GM23248 (cell line): Measurements from ENCODE around the gene S100PBP. TPM values are rescaled to one million over a fixed set of nuclear protein-coding genes. Genes with fewer than 3 reads are reported as not detected.

Source experiments
- DNase-seq: peaks from one replicate; pipeline ENCODE4 v3.0.0-alpha.2; 2015
- H2AFZ ChIP-seq: fragments of 200-600 bp; sonication (generic); 2 replicates; pipeline ENCODE4 v1.6.1; 2016; ENCODE audit warnings: antibody characterized with exemption
- H3F3A ChIP-seq: fragments of 200-600 bp; sonication (generic); 2 replicates; pipeline ENCODE4 v1.6.1; 2016; ENCODE audit warnings: mild to moderate bottlenecking, antibody characterized with exemption, mixed run types; ENCODE audit not compliant: insufficient read depth
- H3K27ac ChIP-seq: fragments of 200-600 bp; sonication (generic); 2 replicates; pipeline ENCODE4 v1.5.1; 2016; ENCODE audit warnings: mild to moderate bottlenecking
- H3K27me3 ChIP-seq: fragments of 200-600 bp; sonication (generic); replicated peaks from 2 replicates; pipeline ENCODE4 v1.6.1; 2016; ENCODE audit warnings: mild to moderate bottlenecking; ENCODE audit not compliant: insufficient read depth
- H3K36me3 ChIP-seq: fragments of 200-600 bp; sonication (generic); 2 replicates; pipeline ENCODE4 v1.6.1; 2016; ENCODE audit warnings: low read depth, mild to moderate bottlenecking
- H3K4me1 ChIP-seq: fragments of 200-600 bp; sonication (generic); 2 replicates; pipeline ENCODE4 v1.6.1; 2016; ENCODE audit warnings: mild to moderate bottlenecking; ENCODE audit not compliant: insufficient read depth
- H3K4me2 ChIP-seq: fragments of 200-600 bp; sonication (generic); one replicate; pipeline ENCODE4 v1.6.1; 2016; ENCODE audit warnings: mild to moderate bottlenecking; ENCODE audit not compliant: unreplicated experiment
- H3K4me3 ChIP-seq: fragments of 200-600 bp; sonication (generic); 2 replicates; pipeline ENCODE4 v1.5.1; 2016; ENCODE audit warnings: mild to moderate bottlenecking
- H3K79me2 ChIP-seq: fragments of 200-600 bp; sonication (generic); 2 replicates; pipeline ENCODE4 v1.6.1; 2016; ENCODE audit warnings: mild to moderate bottlenecking; ENCODE audit not compliant: insufficient read depth
- H3K9ac ChIP-seq: fragments of 200-600 bp; sonication (generic); 2 replicates; pipeline ENCODE4 v1.6.1; 2016; ENCODE audit warnings: mild to moderate bottlenecking
- H3K9me2 ChIP-seq: fragments of 200-600 bp; sonication (generic); 2 replicates; pipeline ENCODE4 v1.6.1; 2016; ENCODE audit warnings: mixed run types, mild to moderate bottlenecking, moderate library complexity; ENCODE audit not compliant: insufficient read depth
- H3K9me3 ChIP-seq: fragments of 200-600 bp; sonication (generic); one replicate; pipeline ENCODE4 v1.6.1; 2017; ENCODE audit warnings: low read depth
- H4K20me1 ChIP-seq: fragments of 200-600 bp; sonication (generic); 2 replicates; pipeline ENCODE4 v1.6.0; 2016; ENCODE audit not compliant: insufficient read depth
- EZH2 ChIP-seq: fragments of 200-600 bp; sonication (generic); IDR thresholded peaks from 2 replicates; pipeline ENCODE4 v1.6.1; 2018; ENCODE audit warnings: antibody characterized with exemption, mild to moderate bottlenecking; ENCODE audit not compliant: insufficient read depth, poor library complexity, severe bottlenecking
- EZH2phosphoT487 ChIP-seq: fragments of 200-600 bp; sonication (generic); IDR thresholded peaks from 2 replicates; pipeline ENCODE4 v1.6.1; 2018; ENCODE audit warnings: antibody characterized with exemption, moderate library complexity, mild to moderate bottlenecking, low read depth; ENCODE audit not compliant: insufficient read depth
- WGBS, 2 experiments: methylation state at CpG; one replicate each; pipeline ENCODE4 v1.1.6; 2015 to 2017; ENCODE audit warnings: low lambda C conversion rate in 2 of 2, low coverage in 1 of 2; ENCODE audit errors: missing lambda C conversion rate in 2 of 2; 5-methylcytosine and 5-hydroxymethylcytosine counted together
- in situ Hi-C: fragments of 300-500 bp; cut with MboI; formaldehyde crosslinking; loops from 2 replicates; pipeline ENCODE4 v1.15.0; 2020
- polyA plus RNA-seq: library from polyadenylated mRNA; unstranded; fragments of >200 nt; fragmentation: Nextera tagmentation; extraction: Ambion mirVana; gene quantifications from 2 replicates; pipeline ENCODE4 v1.2.1, GENCODE V29; 2016
- total RNA-seq: library from RNA; depleted of rRNA; stranded (reverse); fragments of >200 nt; shearing (Covaris generic); gene quantifications from 2 replicates; pipeline ENCODE4 v1.2.3, GENCODE V29; 2014

Gene S100PBP
- total and polyA plus RNA-seq, 2 experiments from 2014 or later = 15.7 to 25.2 TPM

DNA sequence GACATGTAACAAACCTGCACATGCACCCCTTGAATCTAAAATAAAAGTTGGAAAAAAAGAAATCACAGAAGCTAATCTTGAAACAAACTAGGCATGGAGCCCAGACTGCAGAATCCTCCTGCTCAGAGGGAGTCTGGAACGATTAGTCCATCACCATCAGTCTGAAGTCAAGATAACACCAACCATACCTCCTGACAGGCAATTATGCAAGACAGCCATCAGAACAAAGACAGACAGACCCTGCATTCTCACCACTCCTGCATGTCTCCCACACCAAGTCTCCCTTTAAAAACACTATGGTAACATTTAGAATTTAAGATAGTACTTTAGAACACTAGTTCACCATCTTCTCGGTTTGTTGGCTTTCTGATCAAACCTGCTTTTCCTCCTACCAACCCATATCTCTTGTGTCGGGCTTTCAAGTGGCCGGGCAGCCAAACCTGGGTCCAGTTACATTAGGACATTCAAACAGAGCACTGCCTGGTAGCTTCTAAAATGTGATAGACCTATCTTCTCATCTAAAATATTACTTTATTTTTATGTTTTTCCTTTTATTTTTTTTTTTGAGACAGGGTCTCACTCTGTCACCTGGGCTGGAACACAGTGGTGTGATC, 10.4 kb upstream of the S100PBP start:
- 81 to 83% methylated on average over 4 of the region's 4 CpGs for WGBS, 2 experiments
- no peaks in the 10 kb centered on the region for H3F3A ChIP-seq
- H3K9me2 ChIP-seq = no peaks in the 10 kb centered on the region
- no peak overlapping the region for H3K27ac ChIP-seq
- TF ChIP-seq EZH2phosphoT487 = no peak
- TF ChIP-seq EZH2 = no peak
- no peaks in the 10 kb centered on the region for H3K27me3 ChIP-seq
- H3K4me1 ChIP-seq = no peaks in the 10 kb centered on the region
- no peaks in the 10 kb centered on the region for H3K9me3 ChIP-seq
- H4K20me1 ChIP-seq = peaks cover 9% of the 10 kb centered on the region; the same call in 1 of the 2 replicates
- H3K9ac ChIP-seq = no peak overlapping the region
- in situ Hi-C loops = no loop called here
- H3K36me3 ChIP-seq = peaks cover 62% of the 10 kb centered on the region
- H3K79me2 ChIP-seq = peaks cover 84% of the 10 kb centered on the region
- no peak overlapping the region for H3K4me3 ChIP-seq
- H3K4me2 ChIP-seq = no peak overlapping the region
- no peak for DNase-seq
- H2AFZ ChIP-seq = no peak overlapping the region

GRCh38 chr1:32808580-32808979, 8.9 kb upstream of the S100PBP start:
- Histone ChIP-seq H3K27me3 (no peaks in the 10 kb centered on the region), H3K4me3 (no peak overlapping the region), H3K9ac (no peak overlapping the region), H4K20me1 (peaks cover 9% of the 10 kb centered on the region; the same call in 1 of the 2 replicates), H3F3A (no peaks in the 10 kb centered on the region), H3K36me3 (peaks cover 54% of the 10 kb centered on the region), H2AFZ (no peak overlapping the region), H3K27ac (no peak overlapping the region), H3K9me3 (no peaks in the 10 kb centered on the region), H3K4me1 (peaks cover under 1% of the 10 kb centered on the region; the same call in 1 of the 2 replicates), H3K9me2 (no peaks in the 10 kb centered on the region), H3K4me2 (no peak overlapping the region), H3K79me2 (peaks cover 84% of the 10 kb centered on the region)
- WGBS, 2 experiments = 97 to 99% methylated on average over 4 of the region's 4 CpGs
- in situ Hi-C loops = no loop called here
- DNase-seq = no peak
- TF ChIP-seq EZH2 = no peak
- no peak for TF ChIP-seq EZH2phosphoT487

DNA sequence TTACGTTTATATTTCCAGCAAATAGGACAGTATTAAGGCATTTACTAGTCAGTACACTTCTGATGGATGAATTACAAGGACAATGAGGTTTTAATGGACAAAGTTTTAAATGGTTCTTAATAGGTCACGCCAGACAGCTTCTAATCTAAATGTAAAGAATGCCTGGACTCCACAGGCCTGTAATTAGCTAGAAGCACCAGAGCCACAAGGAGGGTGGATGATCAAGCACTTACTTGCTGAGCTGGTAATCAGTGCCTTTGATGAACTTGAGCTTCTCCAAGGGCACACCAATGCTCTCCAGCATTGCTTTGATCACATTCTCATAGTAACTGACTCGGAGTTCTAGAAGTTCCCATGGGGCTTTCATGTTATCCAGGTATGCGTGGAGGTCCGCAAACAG, 7.1 kb upstream of the S100PBP start:
- H3K4me1 ChIP-seq = peaks cover 18% of the 10 kb centered on the region
- 0 out of 2 replicates have a peak, but pooled peaks cover 2% of the 10 kb centered on the region for H3F3A ChIP-seq
- no peak overlapping the region for H2AFZ ChIP-seq
- H3K9me3 ChIP-seq = no peaks in the 10 kb centered on the region
- H3K27ac ChIP-seq = no peak overlapping the region
- DNase-seq = no peak
- TF ChIP-seq EZH2phosphoT487 (no peak), EZH2 (no peak)
- no peaks in the 10 kb centered on the region for H3K27me3 ChIP-seq
- H4K20me1 ChIP-seq = peaks cover 9% of the 10 kb centered on the region; the same call in 1 of the 2 replicates
- no peak overlapping the region for H3K4me3 ChIP-seq
- WGBS, 2 experiments = 89 to 90% methylated on average over 5 of the region's 5 CpGs
- in situ Hi-C loops = no loop called here
- H3K9me2 ChIP-seq = no peaks in the 10 kb centered on the region
- H3K36me3 ChIP-seq = peaks cover 53% of the 10 kb centered on the region
- H3K9ac ChIP-seq = no peak overlapping the region
- no peak overlapping the region for H3K4me2 ChIP-seq
- peaks cover 100% of the 10 kb centered on the region for H3K79me2 ChIP-seq

DNA sequence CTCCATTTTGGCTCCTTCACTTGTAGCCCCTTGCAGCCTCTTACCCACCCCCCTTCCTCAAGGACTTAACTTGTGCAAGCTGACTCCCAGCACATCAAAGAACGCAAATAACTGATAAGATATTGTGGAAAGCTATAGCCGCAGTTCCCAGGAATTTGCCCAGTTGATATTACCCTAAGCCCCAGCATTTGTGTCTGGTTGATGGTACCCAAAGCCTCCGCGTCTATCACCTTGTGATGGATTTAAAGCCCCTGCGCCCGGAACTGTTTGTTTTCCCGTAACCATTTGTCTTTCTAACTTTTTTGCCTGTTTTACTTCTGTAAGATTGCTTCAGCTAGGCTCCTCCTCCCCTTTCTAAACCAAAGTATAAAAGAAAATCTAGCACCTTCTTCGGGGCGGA, 6.2 kb upstream of the S100PBP start:
- Histone ChIP-seq H3K4me1 (peaks cover 22% of the 10 kb centered on the region), H3K27me3 (no peaks in the 10 kb centered on the region), H3K79me2 (peaks cover 100% of the 10 kb centered on the region), H3K36me3 (peaks cover 44% of the 10 kb centered on the region), H2AFZ (no peak overlapping the region), H3K9me3 (no peaks in the 10 kb centered on the region), H3K4me3 (no peak overlapping the region), H3K27ac (no peak overlapping the region), H3K9ac (no peak overlapping the region), H4K20me1 (peaks cover 9% of the 10 kb centered on the region; the same call in 1 of the 2 replicates), H3F3A (peaks cover 9% of the 10 kb centered on the region; the same call in 1 of the 2 replicates), H3K9me2 (no peaks in the 10 kb centered on the region), H3K4me2 (no peak overlapping the region)
- WGBS, 2 experiments = 90 to 94% methylated on average over 9 of the region's 9 CpGs
- TF ChIP-seq EZH2 (no peak), EZH2phosphoT487 (no peak)
- in situ Hi-C loops = no loop called here
- no peak for DNase-seq
